Effector memory CD8-positive, alpha-beta T cell (primary cell): ENCODE measurements around the gene PCDHGA7.
A peak's percentile ranks its signal among the peaks of the same experiment; 100 is the strongest.

Experiments used
- ATAC-seq: fragments of 150-1000 bp; cut with Tn5 transposase; replicated peaks from 2 replicates; pipeline ENCODE4 v1.10.0; 2021; ENCODE audit warnings: mild to moderate bottlenecking, moderate library complexity
- DNase-seq, 3 experiments: peaks; one replicate each; pipeline ENCODE4 v3.0.0; 2021
- H3K27ac Mint-ChIP-seq, 2 donors: one replicate each; pipeline ENCODE4 v1.8.0; 2022; ENCODE audit warnings: mild to moderate bottlenecking in 2 of 2, mixed read lengths in 2 of 2, moderate library complexity in 2 of 2
- H3K27me3 Mint-ChIP-seq, 2 donors: one replicate each; pipeline ENCODE4 v1.8.0; 2022; ENCODE audit warnings: mixed read lengths in 2 of 2
- H3K36me3 Mint-ChIP-seq: one replicate; pipeline ENCODE4 v1.8.0; 2022; ENCODE audit warnings: mild to moderate bottlenecking, moderate library complexity, mixed read lengths; ENCODE audit not compliant: insufficient read depth
- H3K4me1 Mint-ChIP-seq, 2 donors: one replicate each; pipeline ENCODE4 v1.8.0; 2022; ENCODE audit warnings: low read depth in 2 of 2, mixed read lengths in 2 of 2
- H3K4me3 Mint-ChIP-seq, 2 donors: one replicate each; pipeline ENCODE4 v1.8.0; 2022; ENCODE audit warnings: mild to moderate bottlenecking in 2 of 2, mixed read lengths in 2 of 2, moderate library complexity in 2 of 2
- H3K9me3 Mint-ChIP-seq, 2 donors: one replicate each; pipeline ENCODE4 v1.8.0; 2022; ENCODE audit warnings: mixed read lengths in 2 of 2

The PCDHGA7 gene

DNA sequence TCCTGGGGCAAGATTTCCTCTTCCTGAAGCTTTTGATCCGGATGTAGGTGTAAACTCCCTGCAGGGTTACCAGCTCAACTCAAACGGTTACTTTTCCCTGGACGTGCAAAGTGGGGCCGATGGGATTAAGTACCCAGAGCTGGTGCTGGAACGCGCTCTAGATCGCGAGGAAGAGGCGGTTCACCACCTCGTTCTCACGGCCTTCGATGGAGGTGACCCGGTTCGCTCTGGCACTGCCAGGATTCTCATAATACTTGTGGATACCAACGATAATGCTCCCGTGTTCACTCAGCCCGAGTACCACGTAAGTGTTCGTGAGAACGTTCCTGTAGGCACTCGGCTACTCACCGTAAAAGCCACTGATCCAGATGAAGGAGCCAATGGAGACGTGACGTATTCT is 26.9 kb upstream of the PCDHGA7 start:
- no peak overlapping the region for H3K4me3 Mint-ChIP-seq
- H3K27me3 Mint-ChIP-seq: peaks cover 49 to 92% of the 10 kb centered on the region in 2 donors
- DNase-seq (no peak), ATAC-seq (no peak)
- H3K36me3 Mint-ChIP-seq: no peaks in the 10 kb centered on the region
- no peak overlapping the region for H3K27ac Mint-ChIP-seq
- peaks cover 2 to 5% of the 10 kb centered on the region in 2 donors for H3K4me1 Mint-ChIP-seq
- H3K9me3 Mint-ChIP-seq: peaks cover 0 to 7% of the 10 kb centered on the region in 2 donors

DNA sequence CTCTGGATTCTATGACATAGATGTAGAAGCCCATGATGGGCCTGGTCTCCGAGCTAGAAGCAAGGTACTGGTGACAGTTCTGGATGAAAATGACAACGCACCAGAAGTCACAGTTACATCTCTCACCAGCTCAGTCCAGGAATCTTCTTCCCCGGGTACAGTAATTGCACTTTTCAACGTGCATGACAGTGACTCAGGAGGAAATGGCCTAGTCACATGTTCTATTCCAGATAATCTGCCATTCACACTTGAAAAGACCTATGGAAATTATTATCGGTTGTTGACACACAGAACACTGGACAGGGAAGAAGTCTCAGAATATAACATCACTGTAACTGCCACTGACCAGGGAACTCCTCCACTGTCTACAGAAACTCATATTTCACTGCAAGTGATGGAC is 26.4 kb upstream of the PCDHGA7 start:
- Mint-ChIP-seq H3K27ac (no peak overlapping the region), H3K4me1 (peaks cover 2 to 5% of the 10 kb centered on the region in 2 donors), H3K36me3 (peaks cover under 1% of the 10 kb centered on the region), H3K4me3 (no peak overlapping the region), H3K9me3 (peaks cover 0 to 7% of the 10 kb centered on the region in 2 donors), H3K27me3 (peaks cover 50 to 92% of the 10 kb centered on the region in 2 donors)
- no peak for DNase-seq
- no peak for ATAC-seq

- Mint-ChIP-seq H3K9me3 (peaks cover 0 to 7% of the 10 kb centered on the region in 2 donors), H3K4me3 (no peak overlapping the region), H3K27me3 (peaks cover 51 to 96% of the 10 kb centered on the region in 2 donors), H3K4me1 (peaks cover 2 to 5% of the 10 kb centered on the region in 2 donors), H3K36me3 (peaks cover 7% of the 10 kb centered on the region), H3K27ac (no peak overlapping the region)
- ATAC-seq (no peak), DNase-seq (no peak)
These were observed 25.6 kb upstream of the PCDHGA7 start for GRCh38 chr5:141356950-141357349.

- peaks cover 0 to 15% of the 10 kb centered on the region in 2 donors for H3K9me3 Mint-ChIP-seq
- H3K4me3 Mint-ChIP-seq: peak within 1 kb of the TSS; percentile 65 to 80
- peaks cover 2 to 9% of the 10 kb centered on the region in 2 donors for H3K4me1 Mint-ChIP-seq
- H3K27me3 Mint-ChIP-seq: peaks cover 59 to 95% of the 10 kb centered on the region in 2 donors
- ATAC-seq (peak; percentile 54), DNase-seq (peak in 1 of 3 experiments; percentile 20)
- H3K27ac Mint-ChIP-seq: peak within 1 kb of the TSS; percentile 44 to 47
- peaks cover 13% of the 10 kb centered on the region for H3K36me3 Mint-ChIP-seq
These were observed 22.6 kb upstream of the PCDHGA7 start, which contains the start of gene PCDHGB2 for GRCh38 chr5:141359790-141360426. Gene PCDHGB2, plus strand, starts transcription at chr5:141359994. Its CDS starts 142 bp downstream, at chr5:141360136.

- Mint-ChIP-seq H3K27me3 (peaks cover 60 to 95% of the 10 kb centered on the region in 2 donors), H3K27ac (no peak overlapping the region), H3K4me1 (peaks cover 2 to 9% of the 10 kb centered on the region in 2 donors), H3K9me3 (peaks cover 0 to 15% of the 10 kb centered on the region in 2 donors), H3K4me3 (peak overlapping the region in 1 of 2 donors; percentile 80), H3K36me3 (peaks cover 16% of the 10 kb centered on the region)
- ATAC-seq (no peak), DNase-seq (no peak)
These were observed 21.9 kb upstream of the PCDHGA7 start for GRCh38 chr5:141360685-141361084.

GRCh38 chr5:141362719-141363118 is 19.8 kb upstream of the PCDHGA7 start:
- peaks cover 0 to 15% of the 10 kb centered on the region in 2 donors for H3K9me3 Mint-ChIP-seq
- H3K4me3 Mint-ChIP-seq: no peak overlapping the region
- H3K27ac Mint-ChIP-seq: no peak overlapping the region
- H3K4me1 Mint-ChIP-seq: peaks cover 2 to 9% of the 10 kb centered on the region in 2 donors
- peaks cover 19% of the 10 kb centered on the region for H3K36me3 Mint-ChIP-seq
- DNase-seq (no peak), ATAC-seq (no peak)
- peaks cover 52 to 90% of the 10 kb centered on the region in 2 donors for H3K27me3 Mint-ChIP-seq

DNA sequence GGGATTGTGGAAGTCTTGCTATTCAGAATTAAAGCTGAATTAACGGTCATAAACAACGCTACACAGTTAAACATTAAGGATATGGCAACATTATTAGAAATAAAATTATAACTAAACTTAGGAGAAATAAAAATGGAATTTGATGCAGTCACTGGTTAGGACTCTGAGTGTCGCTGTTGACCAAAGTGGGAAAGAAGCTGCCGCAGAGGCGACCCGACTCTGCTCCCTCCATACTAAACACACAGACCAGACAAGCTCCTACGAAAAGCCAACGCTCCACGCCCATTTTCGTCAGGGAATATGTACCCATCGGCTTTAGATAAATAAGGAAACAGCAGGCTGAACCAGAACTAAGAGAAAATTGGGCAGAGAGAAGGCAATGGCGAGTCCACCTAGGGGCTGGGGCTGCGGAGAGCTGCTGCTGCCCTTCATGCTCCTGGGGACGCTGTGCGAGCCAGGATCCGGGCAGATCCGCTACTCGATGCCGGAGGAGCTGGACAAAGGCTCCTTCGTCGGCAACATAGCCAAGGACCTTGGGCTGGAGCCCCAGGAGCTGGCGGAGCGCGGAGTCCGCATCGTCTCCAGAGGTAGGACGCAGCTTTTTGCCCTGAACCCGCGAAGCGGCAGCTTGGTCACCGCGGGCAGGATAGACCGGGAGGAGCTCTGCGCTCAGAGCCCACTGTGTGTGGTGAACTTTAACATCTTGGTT is 18.4 kb upstream of the PCDHGA7 start, which contains the start of gene PCDHGA5:
TSS of gene PCDHGA5 (plus strand) at position 211 of the 709 bp plus-strand sequence. CDS start at position 380, 169 bp downstream.
- peaks cover 51 to 89% of the 10 kb centered on the region in 2 donors for H3K27me3 Mint-ChIP-seq
- H3K4me1 Mint-ChIP-seq: peaks cover 2 to 9% of the 10 kb centered on the region in 2 donors
- H3K9me3 Mint-ChIP-seq: peaks cover 0 to 15% of the 10 kb centered on the region in 2 donors
- no peak within 1 kb of the TSS for H3K27ac Mint-ChIP-seq
- no peak within 1 kb of the TSS for H3K4me3 Mint-ChIP-seq
- no peak for ATAC-seq
- DNase-seq: no peak
- peaks cover 19% of the 10 kb centered on the region for H3K36me3 Mint-ChIP-seq

DNA sequence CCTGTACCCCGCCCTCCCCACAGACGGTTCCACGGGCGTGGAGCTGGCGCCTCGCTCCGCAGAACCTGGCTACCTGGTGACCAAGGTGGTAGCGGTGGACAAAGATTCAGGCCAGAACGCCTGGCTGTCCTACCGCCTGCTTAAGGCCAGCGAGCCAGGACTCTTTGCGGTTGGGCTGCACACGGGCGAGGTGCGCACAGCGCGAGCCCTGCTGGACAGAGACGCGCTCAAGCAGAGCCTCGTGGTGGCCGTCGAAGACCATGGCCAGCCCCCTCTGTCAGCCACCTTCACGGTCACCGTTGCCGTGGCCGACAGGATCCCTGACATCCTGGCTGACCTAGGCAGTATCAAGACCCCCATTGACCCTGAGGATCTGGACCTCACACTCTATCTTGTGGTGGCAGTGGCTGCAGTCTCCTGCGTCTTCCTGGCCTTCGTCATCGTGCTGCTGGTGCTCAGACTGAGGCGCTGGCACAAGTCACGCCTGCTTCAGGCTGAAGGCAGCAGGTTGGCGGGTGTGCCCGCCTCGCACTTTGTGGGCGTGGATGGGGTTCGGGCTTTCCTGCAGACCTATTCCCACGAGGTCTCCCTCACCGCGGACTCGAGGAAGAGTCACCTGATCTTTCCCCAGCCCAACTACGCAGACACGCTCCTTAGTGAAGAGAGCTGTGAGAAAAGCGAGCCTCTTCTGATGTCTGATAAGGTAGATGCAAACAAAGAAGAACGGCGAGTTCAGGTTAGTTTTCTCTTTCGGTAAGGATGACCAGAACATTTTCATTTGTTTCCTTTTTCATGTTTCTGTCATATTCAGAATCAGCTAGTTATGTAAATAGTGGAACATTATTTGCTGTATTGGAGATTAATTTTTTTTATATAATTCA is 16.3 kb upstream of the PCDHGA7 start:
- no peak overlapping the region for H3K4me3 Mint-ChIP-seq
- H3K27me3 Mint-ChIP-seq: peaks cover 52 to 85% of the 10 kb centered on the region in 2 donors
- no peak for DNase-seq
- peaks cover 3 to 10% of the 10 kb centered on the region in 2 donors for H3K4me1 Mint-ChIP-seq
- no peak for ATAC-seq
- H3K9me3 Mint-ChIP-seq: peaks cover 0 to 8% of the 10 kb centered on the region in 2 donors
- peaks cover 17% of the 10 kb centered on the region for H3K36me3 Mint-ChIP-seq
- no peak overlapping the region for H3K27ac Mint-ChIP-seq

DNA sequence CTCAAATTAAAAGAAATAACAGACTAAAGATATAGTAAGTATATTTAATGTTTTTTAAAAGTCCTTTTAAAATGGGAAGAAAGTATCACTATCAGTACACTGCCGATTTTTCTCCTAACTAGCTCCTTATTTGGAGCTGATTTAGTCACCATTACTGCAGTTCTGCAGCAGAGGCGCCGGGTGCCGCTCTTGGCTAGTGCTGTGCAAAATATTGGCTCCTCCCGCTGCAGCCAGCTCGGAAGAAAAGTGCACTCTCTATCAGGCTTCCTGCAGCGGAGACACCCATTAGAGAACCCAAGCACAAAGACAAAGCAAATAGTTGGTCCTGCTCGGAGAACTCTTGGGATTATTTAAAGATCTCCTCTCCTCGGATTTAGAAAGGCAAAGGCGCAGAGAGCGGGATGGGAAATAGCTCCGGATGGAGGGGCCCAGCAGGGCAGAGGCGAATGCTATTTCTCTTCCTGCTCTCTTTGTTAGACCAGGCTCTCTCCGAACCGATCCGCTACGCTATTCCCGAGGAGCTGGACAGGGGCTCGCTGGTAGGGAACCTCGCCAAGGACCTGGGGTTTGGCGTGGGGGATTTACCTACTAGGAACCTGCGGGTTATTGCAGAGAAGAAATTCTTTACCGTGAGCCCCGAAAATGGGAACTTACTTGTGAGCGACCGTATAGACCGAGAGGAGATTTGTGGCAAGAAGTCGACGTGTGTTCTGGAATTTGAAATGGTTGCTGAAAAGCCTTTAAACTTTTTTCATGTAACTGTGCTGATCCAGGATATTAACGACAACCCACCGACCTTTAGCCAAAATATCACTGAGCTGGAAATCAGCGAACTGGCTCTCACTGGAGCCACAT is 12.3 kb upstream of the PCDHGA7 start, which contains the start of gene PCDHGB3:
TSS of gene PCDHGB3 (plus strand) at position 249 of the 855 bp plus-strand sequence. CDS start at position 402, 153 bp downstream.
- no peaks in the 10 kb centered on the region for H3K9me3 Mint-ChIP-seq
- H3K27me3 Mint-ChIP-seq: peaks cover 35 to 63% of the 10 kb centered on the region in 2 donors
- H3K36me3 Mint-ChIP-seq: peaks cover 3% of the 10 kb centered on the region
- DNase-seq (no peak), ATAC-seq (peak; percentile 74)
- peak within 1 kb of the TSS; percentile 75 to 86 for H3K4me3 Mint-ChIP-seq
- peaks cover 5% of the 10 kb centered on the region in 2 donors for H3K4me1 Mint-ChIP-seq
- peak within 1 kb of the TSS in 1 of 2 donors; percentile 77 for H3K27ac Mint-ChIP-seq

GRCh38 chr5:141371572-141372475 is 10.7 kb upstream of the PCDHGA7 start:
- Mint-ChIP-seq H3K36me3 (peaks cover 3% of the 10 kb centered on the region), H3K9me3 (peaks cover 0 to 4% of the 10 kb centered on the region in 2 donors), H3K4me3 (no peak overlapping the region), H3K4me1 (peaks cover 5% of the 10 kb centered on the region in 2 donors), H3K27me3 (peaks cover 32 to 59% of the 10 kb centered on the region in 2 donors), H3K27ac (no peak overlapping the region)
- DNase-seq (no peak), ATAC-seq (no peak)

DNA sequence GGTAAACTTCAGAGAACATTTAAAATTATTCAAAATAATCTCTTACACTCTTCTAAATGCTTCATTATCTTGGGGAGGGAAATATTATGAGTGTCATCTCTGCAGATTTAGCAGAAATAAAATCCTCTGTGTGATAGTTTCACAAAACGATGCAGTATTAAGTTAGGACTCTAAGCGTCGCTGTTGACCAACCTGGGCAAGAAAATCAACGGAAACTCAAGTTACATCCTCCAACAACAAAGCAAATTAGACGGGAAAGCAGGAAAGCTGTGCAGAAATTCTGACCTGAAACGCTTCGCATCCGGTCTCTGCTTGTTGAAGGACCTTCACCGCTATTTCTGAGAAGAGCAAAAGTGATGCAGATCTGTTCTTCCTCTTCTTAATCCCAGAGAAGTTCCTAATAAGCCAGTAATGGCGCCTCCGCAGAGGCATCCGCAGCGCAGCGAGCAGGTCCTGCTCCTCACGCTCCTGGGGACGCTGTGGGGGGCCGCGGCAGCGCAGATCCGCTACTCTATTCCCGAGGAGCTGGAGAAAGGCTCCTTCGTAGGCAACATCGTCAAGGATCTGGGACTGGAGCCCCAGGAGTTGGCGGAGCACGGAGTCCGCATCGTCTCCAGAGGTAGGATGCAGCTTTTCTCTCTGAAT is 8.7 kb upstream of the PCDHGA7 start, which contains the start of gene PCDHGA6:
TSS of gene PCDHGA6 (plus strand) at position 219 of the 645 bp plus-strand sequence. CDS start at position 412, 193 bp downstream.
- Mint-ChIP-seq H3K27me3 (peaks cover 30 to 53% of the 10 kb centered on the region in 2 donors), H3K9me3 (peaks cover 0 to 4% of the 10 kb centered on the region in 2 donors), H3K4me1 (peaks cover 5% of the 10 kb centered on the region in 2 donors), H3K36me3 (no peaks in the 10 kb centered on the region), H3K4me3 (no peak within 1 kb of the TSS), H3K27ac (no peak within 1 kb of the TSS)
- ATAC-seq: no peak
- no peak for DNase-seq
